NT2/D1 (cell line): Measurements from ENCODE around the gene TMIE.

ENCODE experiments used
- SUZ12 ChIP-seq: IDR thresholded peaks from 2 replicates; pipeline ENCODE4 v1.6.1; 2011; ENCODE audit not compliant: insufficient read length, insufficient read depth; ENCODE audit errors: extremely low read depth
- YY1 ChIP-seq: IDR thresholded peaks from 2 replicates; pipeline ENCODE4 v1.6.1; 2011; ENCODE audit not compliant: insufficient read length, insufficient read depth
- ZNF274 ChIP-seq: IDR thresholded peaks from 2 replicates; pipeline ENCODE4 v1.6.1; 2011; ENCODE audit warnings: mild to moderate bottlenecking, low read depth, low read length

DNA sequence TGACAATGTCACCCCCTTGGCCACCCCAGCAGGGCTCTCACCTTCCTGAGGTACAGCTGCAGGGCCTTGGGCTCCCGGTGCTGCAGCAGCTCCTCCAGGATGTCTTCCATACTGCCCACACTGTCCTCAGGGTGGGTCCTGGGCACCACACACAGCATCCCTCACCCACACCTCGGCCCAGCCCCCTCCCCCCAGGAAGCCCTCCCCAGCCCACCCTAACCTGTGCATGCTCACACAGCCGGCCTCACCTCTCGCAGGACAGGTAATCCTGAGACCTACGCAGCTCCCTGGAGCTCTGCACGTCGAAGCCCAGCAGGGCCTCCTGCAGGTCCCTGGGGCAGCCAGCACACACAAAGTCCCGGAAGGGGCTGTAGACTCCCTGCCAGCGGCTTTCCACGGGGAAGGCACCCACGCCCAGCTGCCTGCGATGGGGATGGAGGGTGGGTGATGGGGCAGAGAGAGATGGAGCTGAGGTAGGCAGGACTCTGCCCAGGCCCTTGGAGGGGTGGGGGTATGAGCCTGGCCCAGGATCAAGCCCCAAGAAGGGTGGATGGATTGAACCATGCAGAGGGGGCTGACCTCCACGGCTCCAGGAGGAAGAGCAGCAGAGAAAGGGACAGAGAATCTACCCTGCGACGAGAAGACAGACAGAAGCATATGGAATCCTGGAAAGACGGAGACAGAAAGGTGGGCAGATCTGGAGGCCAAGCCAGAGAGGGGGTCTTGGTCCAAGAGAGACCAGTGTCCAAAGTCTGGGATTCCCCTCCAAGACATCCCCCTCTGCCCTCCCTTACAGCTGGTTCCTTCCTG lies 24.4 kb upstream of the TMIE start:
- TF ChIP-seq YY1 (no peak), ZNF274 (no peak), SUZ12 (no peak)
